Omental fat pad (tissue), 4 donors: ENCODE results near the gene HIF3A. TPM values are rescaled to one million over a fixed set of nuclear protein-coding genes. Genes with fewer than 3 reads are reported as not detected.
"Not testable (repeated sequence)": the region's sequence is repeated elsewhere in the genome, so short reads cannot be mapped to it uniquely, and the experiment has no call there.

Experiments used
- ATAC-seq: fragments of 150-250 bp; one replicate; pipeline ENCODE4 v1.9.1; 2016; ENCODE audit warnings: mild to moderate bottlenecking, moderate library complexity; ENCODE audit not compliant: low FRiP score
- DNase-seq: peaks from one replicate; pipeline ENCODE4 v3.0.0-alpha.2; 2019; ENCODE audit warnings: low spot score
- CTCF ChIP-seq, 3 donors: fragments of 450-650 bp; IDR thresholded peaks; one replicate each; pipeline ENCODE4 v1.5.1; 2016 to 2017; ENCODE audit warnings: antibody characterized with exemption in 3 of 3, mild to moderate bottlenecking in 3 of 3, moderate library complexity in 2 of 3
- total RNA-seq, 4 donors: library from RNA; depleted of rRNA; stranded (reverse); fragments of >200 nt; gene quantifications; one replicate each; pipeline ENCODE4 v1.1.0, GENCODE V29; 2016

HIF3A gene
- total RNA-seq, 4 donors from 2014 or later, result 10.3 to 201 (median 17.6) TPM

- TF ChIP-seq CTCF (IDR thresholded peaks at IDR 0.05), result no peak
- DNase-seq (no peak), ATAC-seq (no peak)
Observed at GRCh38 chr19:46303322-46303690, 6.5 kb downstream of the HIF3A start.

- ATAC-seq (no peak), DNase-seq (no peak)
- no peak for TF ChIP-seq CTCF (IDR thresholded peaks at IDR 0.05)
Observed at GRCh38 chr19:46303691-46304397, 7.0 kb downstream of the HIF3A start.

- TF ChIP-seq CTCF (IDR thresholded peaks at IDR 0.05), result no peak
- no peak for ATAC-seq
- no peak for DNase-seq
Observed at GRCh38 chr19:46306501-46306900, 9.7 kb downstream of the HIF3A start.

- DNase-seq, result no peak
- TF ChIP-seq CTCF (IDR thresholded peaks at IDR 0.05), result no peak
- ATAC-seq, result no peak
Observed at GRCh38 chr19:46308510-46308909, 11.7 kb downstream of the HIF3A start.

- no peak for DNase-seq
- ATAC-seq, result no peak
- TF ChIP-seq CTCF (IDR thresholded peaks at IDR 0.05), result no peak
Observed at GRCh38 chr19:46309056-46309455, 12.2 kb downstream of the HIF3A start.

- DNase-seq, result no peak
- no peak for TF ChIP-seq CTCF (IDR thresholded peaks at IDR 0.05)
- no peak for ATAC-seq
Observed at GRCh38 chr19:46311444-46311843, 14.6 kb downstream of the HIF3A start.

GRCh38 chr19:46313540-46314469, 17.0 kb downstream of the HIF3A start:
- ATAC-seq, DNase-seq: not testable (repeated sequence)
